SH-SY5Y (cell line): ENCODE measurements around the gene NCAPD2.

ENCODE experiments used
- GATA2 ChIP-seq: IDR thresholded peaks from 2 replicates; pipeline ENCODE4 v1.6.1; 2011; ENCODE audit warnings: mild to moderate bottlenecking, low read depth, low read length
- GATA3 ChIP-seq: IDR thresholded peaks from 2 replicates; pipeline ENCODE4 v1.6.1; 2011; ENCODE audit warnings: low read depth, mild to moderate bottlenecking, low read length, moderate library complexity

DNA sequence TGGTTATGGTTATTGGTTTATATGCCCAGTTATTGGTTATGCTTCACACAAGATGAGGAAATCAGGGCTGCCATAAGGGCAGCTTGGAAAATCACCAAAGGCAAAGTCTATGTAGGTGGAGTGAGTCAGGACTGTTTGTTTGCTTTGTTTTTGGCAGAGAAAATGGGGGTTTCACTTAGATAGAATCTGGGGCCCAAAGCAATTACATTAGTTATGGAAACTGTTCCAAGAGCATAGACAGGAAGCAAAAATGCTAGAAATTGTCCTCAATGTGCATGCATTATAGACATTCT lies 25.7 kb upstream of the NCAPD2 start:
- TF ChIP-seq GATA2 (no peak), GATA3 (no peak)
